Muscle layer of colon (tissue), 2 donors: ENCODE measurements around the gene NDEL1.

ENCODE experiments used
- H3K27ac ChIP-seq: one replicate; pipeline ENCODE4 v1.7.0; 2013; ENCODE audit warnings: low read depth, mild to moderate bottlenecking, low read length, moderate library complexity
- H3K27me3 ChIP-seq, 2 donors: one replicate each; pipeline ENCODE4 v1.7.0; 2013; ENCODE audit warnings: low read length in 2 of 2, mild to moderate bottlenecking in 2 of 2; ENCODE audit not compliant: insufficient read depth in 2 of 2, control insufficient read depth in 1 of 2
- H3K36me3 ChIP-seq: one replicate; pipeline ENCODE4 v1.7.0; 2013; ENCODE audit warnings: mild to moderate bottlenecking, low read length; ENCODE audit not compliant: insufficient read depth
- H3K4me1 ChIP-seq: one replicate; pipeline ENCODE4 v1.7.0; 2013; ENCODE audit warnings: mild to moderate bottlenecking, low read length; ENCODE audit not compliant: insufficient read depth
- H3K4me3 ChIP-seq, 2 donors: one replicate each; pipeline ENCODE4 v1.7.0; 2013; ENCODE audit warnings: low read length in 2 of 2, low read depth in 1 of 2, mild to moderate bottlenecking in 1 of 2, moderate library complexity in 1 of 2
- H3K9ac ChIP-seq: one replicate; pipeline ENCODE4 v1.7.0; 2013; ENCODE audit warnings: low read length
- H3K9me3 ChIP-seq: one replicate; pipeline ENCODE4 v1.7.0; 2013; ENCODE audit warnings: mild to moderate bottlenecking, low read length
- donor health status: abdominal sarcoma.
- donor health status: Adenocarcinoma of cecum.

Gene NDEL1

DNA sequence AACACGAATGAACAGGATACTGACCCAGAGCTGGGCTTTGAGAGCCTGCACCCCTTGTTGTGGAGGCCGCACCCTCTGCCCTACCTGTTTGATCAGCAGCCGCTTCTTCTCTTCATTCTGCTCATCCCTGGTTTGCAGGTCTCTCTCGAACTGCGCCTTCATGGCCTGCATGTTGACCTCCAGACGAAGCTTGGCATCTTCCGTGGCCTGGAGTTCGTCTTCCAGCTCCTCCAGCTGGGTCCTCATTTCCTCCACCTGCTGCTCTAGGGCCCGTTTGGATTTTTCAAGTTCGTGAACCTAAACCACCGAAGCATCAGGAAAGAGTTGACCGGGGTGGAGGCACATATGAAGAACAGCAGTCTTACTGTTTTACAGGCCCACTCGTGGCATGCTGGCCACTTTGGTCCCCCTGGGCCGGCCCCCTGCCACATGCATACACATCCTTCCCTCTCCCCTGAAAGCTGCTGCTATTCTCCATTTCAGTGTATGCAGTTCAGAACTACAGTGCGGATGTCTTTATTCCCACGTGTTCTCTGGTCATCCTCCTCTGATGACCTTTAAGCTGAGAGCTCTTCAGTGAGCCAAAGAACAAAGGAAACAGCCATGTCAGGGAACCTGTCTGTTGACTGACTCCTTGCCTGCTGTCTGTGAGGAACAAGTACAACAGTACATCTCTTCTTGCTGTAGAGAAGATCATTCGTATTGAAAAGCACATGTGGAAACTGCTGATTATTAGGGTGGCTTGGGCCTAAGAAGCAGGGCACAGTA is 54.8 kb downstream of the NDEL1 start:
- Histone ChIP-seq H3K9me3 (no peaks in the 10 kb centered on the region), H3K27me3 (no peaks in the 10 kb centered on the region), H3K36me3 (peaks cover 40% of the 10 kb centered on the region), H3K4me1 (no peaks in the 10 kb centered on the region), H3K4me3 (no peak overlapping the region), H3K9ac (no peak overlapping the region), H3K27ac (no peak overlapping the region)

- H3K27me3 ChIP-seq = no peaks in the 10 kb centered on the region
- no peak overlapping the region for H3K4me3 ChIP-seq
- H3K4me1 ChIP-seq = no peaks in the 10 kb centered on the region
- no peaks in the 10 kb centered on the region for H3K9me3 ChIP-seq
- H3K36me3 ChIP-seq = peaks cover 44% of the 10 kb centered on the region
- H3K9ac ChIP-seq = no peak overlapping the region
- H3K27ac ChIP-seq = no peak overlapping the region
Measured at GRCh38 chr17:8492121-8492520, 56.4 kb downstream of the NDEL1 start.

GRCh38 chr17:8494021-8494420 is 58.3 kb downstream of the NDEL1 start:
- Histone ChIP-seq H3K27ac (no peak overlapping the region), H3K4me3 (no peak overlapping the region), H3K9ac (no peak overlapping the region), H3K9me3 (no peaks in the 10 kb centered on the region), H3K36me3 (peaks cover 41% of the 10 kb centered on the region), H3K4me1 (no peaks in the 10 kb centered on the region), H3K27me3 (no peaks in the 10 kb centered on the region)

GRCh38 chr17:8494506-8495111 is 58.9 kb downstream of the NDEL1 start:
- Histone ChIP-seq H3K36me3 (peaks cover 47% of the 10 kb centered on the region), H3K27ac (no peak overlapping the region)

GRCh38 chr17:8496081-8496480 is 60.4 kb downstream of the NDEL1 start:
- H3K27ac ChIP-seq = no peak overlapping the region
- no peaks in the 10 kb centered on the region for H3K4me1 ChIP-seq
- H3K4me3 ChIP-seq = no peak overlapping the region
- H3K27me3 ChIP-seq = no peaks in the 10 kb centered on the region
- no peak overlapping the region for H3K9ac ChIP-seq
- H3K36me3 ChIP-seq = peaks cover 51% of the 10 kb centered on the region
- no peaks in the 10 kb centered on the region for H3K9me3 ChIP-seq

More at GRCh38 chr17:8494506-8495111, 58.9 kb downstream of the NDEL1 start:
- H3K9ac ChIP-seq = no peak overlapping the region
- H3K27me3 ChIP-seq = no peaks in the 10 kb centered on the region
- no peaks in the 10 kb centered on the region for H3K4me1 ChIP-seq
- H3K9me3 ChIP-seq = no peaks in the 10 kb centered on the region
- no peak overlapping the region for H3K4me3 ChIP-seq

GRCh38 chr17:8499171-8499570 is 63.5 kb downstream of the NDEL1 start:
- H3K27me3 ChIP-seq = no peaks in the 10 kb centered on the region
- H3K27ac ChIP-seq = no peak overlapping the region
- no peaks in the 10 kb centered on the region for H3K4me1 ChIP-seq
- peaks cover 39% of the 10 kb centered on the region for H3K36me3 ChIP-seq
- H3K9me3 ChIP-seq = no peaks in the 10 kb centered on the region
- no peak overlapping the region for H3K9ac ChIP-seq
- no peak overlapping the region for H3K4me3 ChIP-seq

DNA sequence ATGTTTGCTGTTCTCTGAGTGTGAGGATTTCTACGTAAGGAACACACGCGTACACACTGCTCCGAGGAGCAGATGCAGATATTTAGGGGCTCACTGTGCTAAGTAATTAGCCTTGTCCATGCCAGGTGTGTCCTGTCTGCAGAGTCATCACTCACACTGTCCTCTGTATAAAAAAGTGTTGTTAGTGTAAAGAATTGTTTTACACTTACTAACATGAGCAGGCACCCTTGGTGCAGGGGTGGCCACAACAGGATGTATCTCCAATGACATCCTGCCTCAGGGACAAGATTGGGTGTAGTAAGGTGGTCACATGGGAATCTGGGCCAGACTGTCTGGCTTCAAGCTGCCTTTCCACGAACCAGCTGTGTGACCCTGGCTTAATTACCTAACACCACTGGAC is 63.9 kb downstream of the NDEL1 start:
- H3K4me1 ChIP-seq = no peaks in the 10 kb centered on the region
- H3K9ac ChIP-seq = no peak overlapping the region
- no peaks in the 10 kb centered on the region for H3K9me3 ChIP-seq
- H3K4me3 ChIP-seq = no peak overlapping the region
- H3K27me3 ChIP-seq = no peaks in the 10 kb centered on the region
- no peak overlapping the region for H3K27ac ChIP-seq
- peaks cover 37% of the 10 kb centered on the region for H3K36me3 ChIP-seq

- no peak overlapping the region for H3K9ac ChIP-seq
- H3K27ac ChIP-seq = no peak overlapping the region
- no peaks in the 10 kb centered on the region for H3K4me1 ChIP-seq
- H3K4me3 ChIP-seq = no peak overlapping the region
- no peaks in the 10 kb centered on the region for H3K9me3 ChIP-seq
- H3K27me3 ChIP-seq = no peaks in the 10 kb centered on the region
- peaks cover 31% of the 10 kb centered on the region for H3K36me3 ChIP-seq
Measured at GRCh38 chr17:8500609-8501008, 64.9 kb downstream of the NDEL1 start.

DNA sequence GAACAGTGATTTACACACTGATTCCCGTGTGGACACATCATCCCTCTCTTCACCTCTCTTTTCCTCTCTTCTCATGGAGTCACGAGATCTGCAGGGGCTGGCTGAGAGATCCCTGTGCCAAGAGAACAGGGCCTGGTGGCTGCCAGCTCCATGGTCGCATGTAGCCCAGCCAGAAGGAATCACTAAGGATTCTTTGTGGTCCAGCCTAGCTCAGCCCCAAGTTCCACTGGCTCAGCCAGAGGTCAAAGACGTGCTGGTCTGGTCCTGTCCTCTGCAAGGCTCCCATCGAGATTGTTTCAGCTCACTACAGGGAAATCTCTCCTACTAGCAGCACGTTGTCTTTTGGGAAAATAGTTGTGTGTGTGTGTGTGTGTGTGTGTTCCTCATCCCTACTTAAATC is 66.4 kb downstream of the NDEL1 start:
- Histone ChIP-seq H3K4me3 (no peak overlapping the region), H3K9me3 (no peaks in the 10 kb centered on the region), H3K9ac (no peak overlapping the region), H3K4me1 (no peaks in the 10 kb centered on the region), H3K27ac (no peak overlapping the region), H3K36me3 (peaks cover 27% of the 10 kb centered on the region), H3K27me3 (no peaks in the 10 kb centered on the region)

- Histone ChIP-seq H3K9ac (no peak overlapping the region), H3K4me3 (no peak overlapping the region), H3K4me1 (no peaks in the 10 kb centered on the region), H3K36me3 (peaks cover 32% of the 10 kb centered on the region), H3K27me3 (no peaks in the 10 kb centered on the region), H3K9me3 (no peaks in the 10 kb centered on the region), H3K27ac (no peak overlapping the region)
Measured at GRCh38 chr17:8503368-8503767, 67.7 kb downstream of the NDEL1 start.

DNA sequence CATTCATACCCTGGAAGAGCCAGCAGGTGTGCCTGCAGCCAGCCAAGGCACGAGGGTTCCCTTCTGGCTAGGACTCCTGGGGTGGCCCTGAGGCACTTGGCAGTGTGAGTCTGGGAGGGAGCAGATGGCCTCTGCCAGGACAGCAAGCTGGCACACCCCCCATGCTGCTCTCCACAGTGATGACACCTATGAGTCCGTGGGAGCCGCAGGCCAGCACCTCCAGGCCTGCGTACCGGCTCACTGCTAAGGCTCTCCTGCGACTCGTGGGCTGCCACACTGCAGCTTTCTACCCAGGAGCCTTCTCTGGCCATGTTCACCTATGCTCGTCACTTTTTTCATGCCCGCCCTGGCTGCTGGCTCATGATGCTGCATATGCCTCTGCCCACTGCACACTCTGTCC is 68.1 kb downstream of the NDEL1 start:
- Histone ChIP-seq H3K27me3 (no peaks in the 10 kb centered on the region), H3K9ac (no peak overlapping the region), H3K4me1 (no peaks in the 10 kb centered on the region), H3K36me3 (peaks cover 36% of the 10 kb centered on the region), H3K4me3 (no peak overlapping the region), H3K9me3 (no peaks in the 10 kb centered on the region), H3K27ac (no peak overlapping the region)
